Bronchial epithelial cell (primary cell): Measurements from ENCODE around the gene WDR38. TPM values are rescaled to one million over a fixed set of nuclear protein-coding genes. Genes with fewer than 3 reads are reported as not detected.

Experiments used
- DNase-seq: peaks from one replicate; pipeline ENCODE4 v3.0.0-alpha.2; 2010; ENCODE audit warnings: low read depth
- FAIRE-seq: peaks from 2 replicates; lab custom pipeline; 2011; peaks lifted over from hg19 to GRCh38; lab: Jason Lieb, UNC
- H3K27me3 ChIP-seq: 2 replicates; pipeline ENCODE4 v1.5.1; 2011; ENCODE audit warnings: low read length; ENCODE audit not compliant: control insufficient read depth, insufficient read depth
- H3K36me3 ChIP-seq: 2 replicates; pipeline ENCODE4 v1.5.1; 2011; ENCODE audit warnings: low read length; ENCODE audit not compliant: control insufficient read depth, insufficient read depth
- H3K4me3 ChIP-seq: 2 replicates; pipeline ENCODE4 v1.5.1; 2011; ENCODE audit warnings: mild to moderate bottlenecking, low read depth, low read length, control low read depth
- total RNA-seq: library from RNA; depleted of rRNA; stranded (reverse); fragments of >200 nt; gene quantifications from 2 replicates; pipeline ENCODE4 v1.2.1, GENCODE V29; 2014
- TF ChIP-seq, protein P1 (sequence below): IDR thresholded peaks from 2 replicates; pipeline ENCODE4 v1.5.1; 2011; ENCODE audit warnings: mild to moderate bottlenecking, moderate library complexity, low read length, control low read depth, inconsistent platforms; ENCODE audit not compliant: insufficient read depth, severe bottlenecking

WDR38 gene
- total RNA-seq, 1 donor from 2014 or later: not detected

GRCh38 chr9:124897570-124898460, 44.6 kb downstream of the WDR38 start:
- DNase-seq: no peak
- H3K36me3 ChIP-seq: peaks cover 9% of the 10 kb centered on the region
- TF ChIP-seq, protein P1, sequence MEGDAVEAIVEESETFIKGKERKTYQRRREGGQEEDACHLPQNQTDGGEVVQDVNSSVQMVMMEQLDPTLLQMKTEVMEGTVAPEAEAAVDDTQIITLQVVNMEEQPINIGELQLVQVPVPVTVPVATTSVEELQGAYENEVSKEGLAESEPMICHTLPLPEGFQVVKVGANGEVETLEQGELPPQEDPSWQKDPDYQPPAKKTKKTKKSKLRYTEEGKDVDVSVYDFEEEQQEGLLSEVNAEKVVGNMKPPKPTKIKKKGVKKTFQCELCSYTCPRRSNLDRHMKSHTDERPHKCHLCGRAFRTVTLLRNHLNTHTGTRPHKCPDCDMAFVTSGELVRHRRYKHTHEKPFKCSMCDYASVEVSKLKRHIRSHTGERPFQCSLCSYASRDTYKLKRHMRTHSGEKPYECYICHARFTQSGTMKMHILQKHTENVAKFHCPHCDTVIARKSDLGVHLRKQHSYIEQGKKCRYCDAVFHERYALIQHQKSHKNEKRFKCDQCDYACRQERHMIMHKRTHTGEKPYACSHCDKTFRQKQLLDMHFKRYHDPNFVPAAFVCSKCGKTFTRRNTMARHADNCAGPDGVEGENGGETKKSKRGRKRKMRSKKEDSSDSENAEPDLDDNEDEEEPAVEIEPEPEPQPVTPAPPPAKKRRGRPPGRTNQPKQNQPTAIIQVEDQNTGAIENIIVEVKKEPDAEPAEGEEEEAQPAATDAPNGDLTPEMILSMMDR: no peak
- no peaks in the 10 kb centered on the region for H3K27me3 ChIP-seq
- no peak overlapping the region for H3K4me3 ChIP-seq
- FAIRE-seq: no peak

- no peak overlapping the region for H3K4me3 ChIP-seq
- peak; percentile 74 for DNase-seq
- H3K27me3 ChIP-seq: no peaks in the 10 kb centered on the region
- H3K36me3 ChIP-seq: peaks cover 7% of the 10 kb centered on the region
- FAIRE-seq: no peak
- TF ChIP-seq, protein P1: no peak
These were observed 46.6 kb downstream of the WDR38 start for GRCh38 chr9:124899845-124900244.

DNA sequence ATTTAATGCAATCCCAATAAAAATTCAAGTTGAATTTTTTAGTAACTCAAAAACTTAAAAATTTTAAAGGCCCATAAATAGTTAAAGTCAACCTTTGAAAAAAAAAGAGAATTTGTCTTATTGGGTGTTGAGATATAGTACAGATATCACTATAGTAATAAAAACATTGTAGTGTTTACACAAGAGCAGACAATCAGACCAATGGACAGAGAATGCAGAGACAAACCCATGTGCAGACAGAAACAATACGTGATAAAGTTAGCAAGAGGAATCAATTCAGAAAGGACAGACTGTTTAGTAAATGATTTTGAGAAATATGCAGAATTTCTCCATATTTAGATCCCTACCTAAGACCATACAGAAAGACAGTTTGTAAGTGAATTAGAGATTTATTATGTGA, 53.7 kb downstream of the WDR38 start:
- TF ChIP-seq, protein P1: no peak
- H3K36me3 ChIP-seq: peaks cover 3% of the 10 kb centered on the region
- H3K4me3 ChIP-seq: no peak overlapping the region
- no peak for DNase-seq
- no peak for FAIRE-seq
- H3K27me3 ChIP-seq: no peaks in the 10 kb centered on the region

Other genes starting within 250 kb of the WDR38 start
- 2.9 TPM in 2 replicates for gene NR6A1, start 82.1 kb upstream of the WDR38 start, total RNA-seq
- 4.5 and 6.3 TPM in 2 replicates for gene OLFML2A, start 76.3 kb upstream of the WDR38 start, total RNA-seq
- 3,172 and 3,391 TPM in 2 replicates for gene RPL35, start 8.5 kb downstream of the WDR38 start, total RNA-seq
- gene ARPC5L, start 8.7 kb downstream of the WDR38 start, total RNA-seq: 30.3 and 49.2 TPM in 2 replicates
- gene GOLGA1, start 87.6 kb downstream of the WDR38 start, total RNA-seq: 7.9 and 9.7 TPM in 2 replicates